OCI-LY3 (cell line): ENCODE results near the gene FGGY.

Experiments used
- EZH2phosphoT487 ChIP-seq: fragments of 200-600 bp; shearing (Covaris generic); IDR thresholded peaks from 2 replicates; pipeline ENCODE4 v1.6.1; 2018; ENCODE audit warnings: antibody characterized with exemption, mixed run types, low read depth
- TF ChIP-seq, protein P1 (sequence below): fragments of 200-600, 300-600 bp; sonication (generic); IDR thresholded peaks from 2 replicates; pipeline ENCODE4 v1.5.1; 2014; ENCODE audit warnings: antibody characterized with exemption, low read length, low read depth

DNA sequence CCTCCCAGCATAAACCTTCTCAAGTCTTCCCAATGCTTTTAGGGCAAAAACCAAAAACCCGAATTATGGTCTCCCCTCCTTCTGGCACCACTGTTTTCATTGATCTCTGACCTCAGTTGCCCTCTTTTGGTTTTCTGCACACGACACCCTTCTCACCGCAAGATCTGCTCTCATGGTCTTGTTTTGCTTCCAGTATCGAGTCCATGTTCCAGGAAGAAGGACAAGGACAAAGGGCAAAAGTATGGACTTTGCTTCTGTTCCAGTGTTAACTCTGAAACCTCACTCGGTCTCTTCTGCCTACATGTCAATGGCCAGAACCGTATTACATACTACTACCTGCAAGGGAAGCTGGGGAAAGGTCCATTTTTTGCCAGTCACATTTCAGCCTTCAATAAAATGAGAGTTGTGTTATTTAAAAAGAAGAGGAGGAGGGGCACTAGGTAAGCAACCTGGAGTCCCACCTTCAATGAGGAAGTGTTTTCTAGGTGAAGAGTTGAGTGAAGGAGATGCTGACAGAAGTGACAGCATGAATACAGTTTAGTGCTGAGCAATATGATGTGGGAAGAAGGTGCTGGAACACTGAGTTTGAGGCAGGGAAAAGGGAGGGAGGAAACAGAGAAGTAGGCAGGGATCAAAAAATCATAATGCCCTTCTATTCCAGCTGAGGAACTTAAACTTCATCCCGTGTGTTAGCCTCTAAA lies 183.4 kb downstream of the FGGY start:
- TF ChIP-seq, protein P1, sequence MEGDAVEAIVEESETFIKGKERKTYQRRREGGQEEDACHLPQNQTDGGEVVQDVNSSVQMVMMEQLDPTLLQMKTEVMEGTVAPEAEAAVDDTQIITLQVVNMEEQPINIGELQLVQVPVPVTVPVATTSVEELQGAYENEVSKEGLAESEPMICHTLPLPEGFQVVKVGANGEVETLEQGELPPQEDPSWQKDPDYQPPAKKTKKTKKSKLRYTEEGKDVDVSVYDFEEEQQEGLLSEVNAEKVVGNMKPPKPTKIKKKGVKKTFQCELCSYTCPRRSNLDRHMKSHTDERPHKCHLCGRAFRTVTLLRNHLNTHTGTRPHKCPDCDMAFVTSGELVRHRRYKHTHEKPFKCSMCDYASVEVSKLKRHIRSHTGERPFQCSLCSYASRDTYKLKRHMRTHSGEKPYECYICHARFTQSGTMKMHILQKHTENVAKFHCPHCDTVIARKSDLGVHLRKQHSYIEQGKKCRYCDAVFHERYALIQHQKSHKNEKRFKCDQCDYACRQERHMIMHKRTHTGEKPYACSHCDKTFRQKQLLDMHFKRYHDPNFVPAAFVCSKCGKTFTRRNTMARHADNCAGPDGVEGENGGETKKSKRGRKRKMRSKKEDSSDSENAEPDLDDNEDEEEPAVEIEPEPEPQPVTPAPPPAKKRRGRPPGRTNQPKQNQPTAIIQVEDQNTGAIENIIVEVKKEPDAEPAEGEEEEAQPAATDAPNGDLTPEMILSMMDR = no peak
- TF ChIP-seq EZH2phosphoT487 = no peak
